HG02885 (cell line): ENCODE data around the gene RNU5D-1.
"Not testable (repeated sequence)": the region's sequence is repeated elsewhere in the genome, so short reads cannot be mapped to it uniquely, and the experiment has no call there.

Experiments used
- ATAC-seq: cut with Tn5 transposase; IDR thresholded peaks from one replicate; pipeline ENCODE4 v1.9.1; 2021; ENCODE audit warnings: mild to moderate bottlenecking; ENCODE audit not compliant: unreplicated experiment, poor library complexity

RNU5D-1 gene

DNA sequence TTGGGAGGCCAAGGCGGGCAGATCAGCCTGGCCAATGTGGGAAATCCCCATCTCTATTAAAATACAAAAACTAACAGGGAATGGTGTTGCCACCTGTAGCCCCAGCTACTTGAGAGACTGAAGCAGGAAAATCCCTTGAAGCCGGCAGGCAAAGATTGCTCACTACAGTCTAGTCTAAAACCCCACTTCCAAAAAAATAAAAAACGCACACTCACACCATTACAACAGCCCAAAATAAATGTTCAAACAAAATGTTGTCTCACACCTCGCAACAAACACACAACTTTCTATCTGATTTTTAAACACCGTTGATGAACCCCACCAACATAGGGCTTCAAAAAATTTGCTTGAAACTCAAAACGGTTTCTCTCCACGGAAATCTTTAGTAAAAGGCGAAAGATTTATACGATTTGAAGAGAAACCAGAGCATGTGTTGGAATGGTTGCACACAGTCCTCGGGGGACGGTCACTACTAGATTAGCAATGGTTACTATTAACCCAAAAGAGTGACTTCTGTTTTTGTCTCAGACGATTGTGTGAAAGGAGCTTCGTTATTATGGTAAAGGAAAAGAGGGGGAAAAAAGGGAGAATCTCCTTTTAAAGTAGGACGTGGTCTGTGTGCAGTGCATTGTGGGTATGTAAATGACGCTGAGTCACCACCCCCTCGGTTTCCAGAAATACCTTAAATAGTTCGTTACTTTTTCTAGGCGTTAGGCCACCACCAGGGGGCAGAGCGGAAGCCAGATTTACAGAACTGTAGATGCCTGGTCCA lies at the start of gene RNU5D-1:
Gene RNU5D-1 (minus strand): TSS at position 430 of the 772 bp plus-strand sequence.
- ATAC-seq: peak; percentile 60

- ATAC-seq: no peak
Observed at GRCh38 chr1:44780583-44781121, 49.7 kb upstream of the RNU5D-1 start.

- ATAC-seq: no peak
Observed at GRCh38 chr1:44778705-44779576, 48.0 kb upstream of the RNU5D-1 start.

GRCh38 chr1:44777969-44778635 lies 47.1 kb upstream of the RNU5D-1 start:
- ATAC-seq: no peak

- no peak for ATAC-seq
Observed at GRCh38 chr1:44777547-44777946, 46.6 kb upstream of the RNU5D-1 start.

DNA sequence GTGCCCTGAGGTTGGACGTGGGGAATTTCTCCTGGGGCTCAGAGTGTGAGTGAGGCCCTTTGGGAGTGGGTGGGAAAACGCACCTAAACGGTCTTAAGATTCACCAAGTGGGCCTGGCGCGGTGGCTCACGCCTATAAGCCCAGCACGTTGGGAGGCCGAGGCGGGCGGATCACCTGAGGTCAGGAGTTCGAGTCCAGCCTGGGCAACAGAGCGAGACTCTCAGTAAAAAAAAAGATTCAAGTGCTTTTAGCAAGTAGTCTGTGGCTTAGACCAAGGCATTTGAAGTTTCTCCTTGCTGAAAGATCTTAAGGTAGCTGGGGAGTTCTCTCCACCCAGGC lies 45.7 kb upstream of the RNU5D-1 start:
- ATAC-seq: no peak

- ATAC-seq: peak; percentile 13
Observed at GRCh38 chr1:44775930-44776729, 45.2 kb upstream of the RNU5D-1 start.

DNA sequence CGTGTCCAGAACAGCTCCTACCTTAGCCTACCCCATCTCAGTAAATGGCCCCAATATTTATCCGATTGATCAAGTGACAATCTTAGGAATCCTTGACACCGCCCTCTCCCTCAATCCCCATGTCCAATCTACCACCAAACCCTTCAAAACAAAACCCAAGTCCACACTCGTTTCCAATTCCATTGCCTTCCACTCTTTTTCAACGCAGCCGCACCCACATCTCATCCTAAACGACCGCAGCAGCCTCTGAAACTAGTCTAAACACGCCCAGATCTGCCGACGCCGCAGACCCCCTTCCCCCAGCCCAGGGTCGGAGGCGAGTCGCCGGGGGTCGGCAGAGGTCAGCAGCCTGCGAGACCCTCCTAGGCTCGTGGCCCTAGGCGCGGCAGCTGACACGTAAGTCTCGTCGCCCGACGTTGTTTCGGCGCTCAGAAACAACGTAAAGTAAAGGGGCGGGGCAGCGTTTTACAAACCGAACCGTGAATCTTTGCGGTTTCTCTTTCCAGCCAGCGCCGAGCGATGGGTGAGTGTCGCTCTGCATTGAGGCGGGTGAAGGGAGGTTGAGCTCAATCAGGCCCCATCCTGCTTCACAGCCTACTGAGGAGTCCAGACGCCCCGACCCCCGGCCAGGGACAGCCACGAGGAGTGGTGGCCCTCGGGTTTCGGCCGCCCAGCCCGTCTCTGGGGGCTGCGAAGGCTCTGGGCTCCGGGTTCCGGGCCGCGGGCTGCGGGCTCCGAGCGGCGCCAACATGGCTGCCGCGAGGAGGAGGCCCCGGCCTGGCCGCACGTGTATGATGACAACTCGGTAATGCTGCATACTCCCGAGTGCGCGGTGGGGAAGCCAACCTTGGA lies 44.3 kb upstream of the RNU5D-1 start, which contains the start of gene RPS8:
Gene RPS8 (plus strand): TSS at position 463 of the 852 bp plus-strand sequence. CDS start 57 bp downstream, at position 520.
- ATAC-seq: peak; percentile 78

- ATAC-seq: not testable (repeated sequence)
Observed at GRCh38 chr1:44766421-44766820, 35.5 kb upstream of the RNU5D-1 start.

DNA sequence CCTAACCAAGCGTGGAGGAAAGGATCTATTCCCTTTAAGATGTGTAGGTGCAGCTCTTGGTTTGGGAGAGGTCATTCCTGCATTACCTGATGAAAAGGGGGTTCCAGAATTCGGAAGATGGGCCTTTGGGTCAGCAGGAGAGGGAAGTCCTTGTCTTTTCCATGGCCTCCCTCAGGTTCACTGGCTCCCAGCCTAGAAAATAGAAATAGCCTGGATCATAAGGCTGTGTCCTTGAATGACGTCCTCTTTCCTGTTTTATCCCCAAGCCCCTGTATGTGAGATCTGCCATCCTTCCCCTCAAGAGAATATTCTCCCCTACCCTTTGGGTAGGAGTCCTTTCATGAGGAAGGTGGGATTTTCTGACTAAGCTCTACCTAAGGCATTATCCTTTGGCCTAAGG lies 29.9 kb upstream of the RNU5D-1 start:
- ATAC-seq: no peak

- ATAC-seq: no peak
Observed at GRCh38 chr1:44759077-44759476, 28.1 kb upstream of the RNU5D-1 start.

GRCh38 chr1:44757420-44757819 lies 26.4 kb upstream of the RNU5D-1 start:
- no peak for ATAC-seq

DNA sequence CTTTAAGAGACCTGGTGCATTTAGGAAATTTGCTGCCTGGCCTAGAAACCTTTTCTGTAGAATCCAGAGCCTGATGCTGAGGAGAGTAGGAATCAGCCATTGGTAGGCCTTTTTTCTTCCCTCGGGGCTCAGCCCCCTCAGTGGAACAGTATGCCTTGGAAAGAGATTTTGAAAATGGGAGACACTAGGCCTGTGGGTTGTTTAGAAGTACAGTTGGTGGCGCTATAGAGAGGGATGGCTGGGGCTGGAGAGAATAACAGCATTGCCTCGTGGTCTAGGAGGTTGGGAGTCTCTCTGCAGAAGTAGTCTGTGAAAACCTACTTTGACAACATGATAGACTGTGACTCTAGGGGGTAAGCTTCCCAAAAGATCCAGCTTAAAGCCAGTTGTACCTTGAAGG lies 16.9 kb upstream of the RNU5D-1 start:
- ATAC-seq: no peak

DNA sequence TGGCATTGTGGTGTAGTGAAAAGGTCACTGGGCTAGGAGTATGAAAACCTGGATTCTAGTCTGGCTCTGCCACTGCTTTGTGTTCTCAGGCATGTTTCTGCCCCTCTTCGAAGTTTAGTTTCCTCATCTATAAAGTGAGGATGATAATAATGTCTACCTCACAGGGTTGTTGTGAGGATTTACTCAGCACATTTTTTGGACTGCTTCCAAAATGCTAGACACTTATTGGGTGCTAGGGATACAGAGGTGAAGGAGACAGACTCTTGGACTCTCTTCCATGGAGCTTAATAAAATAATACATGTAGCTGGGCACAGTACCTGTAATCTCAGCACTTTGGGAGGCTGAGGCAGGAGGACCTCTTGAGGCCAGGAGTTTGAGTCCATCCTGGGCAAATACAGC lies 12.2 kb upstream of the RNU5D-1 start:
- no peak for ATAC-seq

- peak; percentile 17 for ATAC-seq
Observed at GRCh38 chr1:44740179-44740617, 9.2 kb upstream of the RNU5D-1 start.

- ATAC-seq: peak; percentile 99
Observed at GRCh38 chr1:44739307-44740178, 8.6 kb upstream of the RNU5D-1 start, which contains the start of gene KIF2C. Gene KIF2C, plus strand, starts transcription at chr1:44739837. Its CDS starts 96 bp downstream, at chr1:44739933.

DNA sequence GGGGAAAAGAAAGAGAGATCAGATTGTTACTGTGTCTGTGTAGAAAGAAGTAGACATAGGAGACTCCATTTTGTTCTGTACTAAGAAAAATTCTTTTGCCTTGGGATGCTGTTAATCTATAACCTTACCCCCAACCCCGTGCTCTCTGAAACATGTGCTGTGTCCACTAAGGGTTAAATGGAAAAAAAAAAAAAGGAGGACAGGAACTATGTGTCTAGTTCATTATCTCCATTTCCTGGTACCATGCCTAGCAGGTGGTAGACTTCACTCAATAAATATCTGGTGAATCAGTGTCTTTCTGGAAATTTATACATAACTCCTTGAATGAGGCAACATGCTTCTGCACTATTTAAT lies 8.0 kb upstream of the RNU5D-1 start:
- ATAC-seq: not testable (repeated sequence)

DNA sequence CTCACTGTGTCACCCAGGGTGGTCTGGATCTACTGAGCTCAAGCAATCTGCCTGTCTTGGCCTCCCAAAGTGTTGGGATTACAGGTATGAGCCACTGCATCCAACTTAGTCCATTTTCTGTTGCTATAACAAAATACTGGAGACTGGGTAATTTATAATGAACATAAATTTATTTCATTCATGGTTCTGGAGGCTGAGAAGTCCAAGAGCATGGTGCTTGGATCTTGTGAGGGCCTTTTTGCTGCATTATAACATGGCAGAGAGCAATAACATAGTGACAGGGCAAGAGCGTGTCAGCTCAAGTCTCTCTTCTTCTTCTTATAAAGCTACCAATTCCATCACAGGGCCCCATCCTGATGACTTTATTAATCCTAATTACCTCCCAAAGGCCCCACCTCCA lies 5.0 kb upstream of the RNU5D-1 start:
- no peak for ATAC-seq
